ENCODE results near the gene HLTF.

GRCh38 chr3:149058602-149059001 is 27.7 kb downstream of the HLTF start:
- no peak for TF ChIP-seq EZH2phosphoT487 (IDR thresholded peaks at IDR 0.05; ENCODE audit: unreplicated experiment)
- TF ChIP-seq JUNB (IDR thresholded peaks at IDR 0.05; ENCODE audit: unreplicated experiment) = no peak
- TF ChIP-seq STAT1 (IDR thresholded peaks at IDR 0.05; ENCODE audit: unreplicated experiment) = no peak
- TF ChIP-seq ZNF114 (CRISPR knock-in tag; IDR thresholded peaks at IDR 0.05) = no peak
- no peak for TF ChIP-seq CTCF (conservative IDR thresholded peaks at IDR 0.05; ENCODE audit: low read depth in 2 of 2)
- no peak for TF ChIP-seq POLR2AphosphoS5 (IDR thresholded peaks at IDR 0.05; ENCODE audit: low read depth)
- no peak for TF ChIP-seq ETS1 (IDR thresholded peaks at IDR 0.05)
- TF ChIP-seq ZNF331 (CRISPR knock-in tag; IDR thresholded peaks at IDR 0.05; ENCODE audit: low read depth) = no peak
- TF ChIP-seq REST (IDR thresholded peaks at IDR 0.05; ENCODE audit: unreplicated experiment) = no peak
- no peak for TF ChIP-seq EZH2 (IDR thresholded peaks at IDR 0.05; ENCODE audit: low read depth, unreplicated experiment)
- no peak for TF ChIP-seq CREB1 (CRISPR knock-in tag; IDR thresholded peaks at IDR 0.05; ENCODE audit: low read depth)

Measured in GM23338 (cell line).